Ureter (tissue), 1 donor: ENCODE results near the gene VCP. TPM values are rescaled to one million over a fixed set of nuclear protein-coding genes. Genes with fewer than 3 reads are reported as not detected.
"Not testable (repeated sequence)": the region's sequence is repeated elsewhere in the genome, so short reads cannot be mapped to it uniquely, and the experiment has no call there.

ENCODE experiments used
- DNase-seq: peaks from one replicate; pipeline ENCODE4 v3.0.0-alpha.2; 2020; ENCODE audit warnings: low spot score
- total RNA-seq: library from RNA; stranded (reverse); gene quantifications from one replicate; pipeline ENCODE4 v1.2.4, GENCODE V29; 2023
- donor health status: DM: yes; HTN: yes; CAD: no.

Gene VCP
- total RNA-seq, 1 donor from 2014 or later: 217 TPM

GRCh38 chr9:35060548-35061207, 11.7 kb downstream of the VCP start:
- no peak for DNase-seq

- DNase-seq: no peak
These were observed 13.0 kb downstream of the VCP start for GRCh38 chr9:35059438-35059837.

GRCh38 chr9:35057271-35057620, 15.2 kb downstream of the VCP start:
- DNase-seq: no peak

GRCh38 chr9:35056571-35057270, 15.7 kb downstream of the VCP start:
- DNase-seq: no peak

- DNase-seq: no peak
These were observed 17.4 kb downstream of the VCP start for GRCh38 chr9:35054871-35055644.

GRCh38 chr9:35054185-35054835, 18.1 kb downstream of the VCP start:
- DNase-seq: no peak

- DNase-seq: peak; percentile 48
These were observed 21.1 kb downstream of the VCP start for GRCh38 chr9:35051069-35051967.

GRCh38 chr9:35048511-35048910, 23.9 kb downstream of the VCP start:
- DNase-seq: no peak

GRCh38 chr9:35044071-35044470, 28.4 kb downstream of the VCP start:
- no peak for DNase-seq

GRCh38 chr9:35042891-35043545, 29.4 kb downstream of the VCP start:
- DNase-seq: no peak

- DNase-seq: no peak
These were observed 30.3 kb downstream of the VCP start for GRCh38 chr9:35042081-35042604.

GRCh38 chr9:35035851-35036701, 36.3 kb downstream of the VCP start:
- DNase-seq: peak; percentile 49

- no peak for DNase-seq
These were observed 39.3 kb downstream of the VCP start for GRCh38 chr9:35033101-35033500.

GRCh38 chr9:35029852-35030251, 42.6 kb downstream of the VCP start:
- DNase-seq: no peak

GRCh38 chr9:35029241-35029640, 43.2 kb downstream of the VCP start:
- no peak for DNase-seq

- no peak for DNase-seq
These were observed 44.1 kb downstream of the VCP start for GRCh38 chr9:35028341-35028740.

GRCh38 chr9:35027860-35028259, 44.6 kb downstream of the VCP start:
- no peak for DNase-seq

- DNase-seq: no peak
These were observed 45.1 kb downstream of the VCP start for GRCh38 chr9:35027374-35027773.

GRCh38 chr9:35026671-35027070, 45.8 kb downstream of the VCP start:
- DNase-seq: no peak

GRCh38 chr9:35023443-35023842, 49.0 kb downstream of the VCP start:
- not testable (repeated sequence) for DNase-seq
